Stimulated activated CD4-positive, alpha-beta T cell treated with anti-CD3 and anti-CD28 coated beads, Interleukin-15, amount 100 ng/mL, for 24 hours (primary cell): ENCODE measurements around the gene MAPK9.
A peak's percentile ranks its signal among the peaks of the same experiment; 100 is the strongest.

Experiments used
- DNase-seq: peaks from one replicate; pipeline ENCODE4 v3.0.0-alpha.2; 2020

MAPK9 gene

GRCh38 chr5:180201051-180201987 is 90.6 kb downstream of the MAPK9 start:
- DNase-seq, result peak; percentile 12

GRCh38 chr5:180199390-180199789 is 92.5 kb downstream of the MAPK9 start:
- DNase-seq, result no peak

DNA sequence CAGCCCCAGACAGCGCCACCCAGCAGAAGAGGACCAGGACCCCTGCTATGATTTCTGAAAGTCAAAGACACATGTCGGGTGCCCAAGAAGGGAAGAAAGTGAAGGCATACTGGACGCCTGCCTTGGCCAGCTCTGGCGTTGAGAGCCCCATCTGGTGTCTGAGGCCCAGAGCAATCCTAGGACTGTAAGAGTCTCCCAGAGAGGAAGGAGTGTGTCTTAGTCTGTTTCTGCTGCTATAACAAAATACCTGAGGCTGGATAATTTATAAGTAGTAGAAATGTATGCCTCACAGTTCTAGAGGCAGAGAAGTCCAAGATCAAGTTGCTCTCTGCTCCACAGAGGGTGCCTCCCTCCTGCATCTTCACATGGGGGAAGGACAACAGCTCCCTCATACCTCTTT is 93.7 kb downstream of the MAPK9 start:
- no peak for DNase-seq

DNA sequence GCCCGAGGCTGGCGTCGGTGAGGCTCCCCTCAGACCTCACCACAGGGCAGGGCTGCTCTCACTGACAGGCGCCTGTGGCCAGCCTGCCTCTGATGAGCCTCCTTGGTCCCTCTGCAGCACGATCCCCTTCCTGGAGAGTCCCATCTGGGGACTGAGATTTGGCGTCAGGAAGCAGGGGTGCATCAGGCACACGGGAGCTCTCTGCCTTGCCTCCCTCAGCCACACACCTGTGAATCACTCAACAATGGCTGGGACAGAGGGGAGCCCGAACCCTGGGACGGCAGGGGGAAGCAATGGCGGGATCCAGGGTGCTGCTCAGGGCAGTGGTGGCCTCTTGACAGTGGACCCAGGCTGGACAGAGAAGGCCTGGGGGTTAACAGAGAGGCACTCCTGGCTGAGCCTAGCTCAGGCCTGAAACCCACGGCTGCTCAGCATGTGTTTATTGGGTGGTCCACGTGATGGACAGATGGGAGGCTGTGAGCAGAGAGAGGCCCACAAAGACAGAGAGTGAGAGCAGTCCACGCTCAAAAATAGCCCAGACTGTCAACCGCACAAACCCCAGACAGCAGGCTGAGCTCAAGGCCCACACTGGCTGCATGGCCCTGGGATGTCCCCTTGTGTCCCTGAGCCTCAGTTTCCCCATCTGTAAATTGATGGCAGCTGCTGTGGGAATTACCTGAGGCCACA is 94.7 kb downstream of the MAPK9 start:
- DNase-seq, result no peak

GRCh38 chr5:180194410-180195345 is 97.2 kb downstream of the MAPK9 start:
- no peak for DNase-seq

DNA sequence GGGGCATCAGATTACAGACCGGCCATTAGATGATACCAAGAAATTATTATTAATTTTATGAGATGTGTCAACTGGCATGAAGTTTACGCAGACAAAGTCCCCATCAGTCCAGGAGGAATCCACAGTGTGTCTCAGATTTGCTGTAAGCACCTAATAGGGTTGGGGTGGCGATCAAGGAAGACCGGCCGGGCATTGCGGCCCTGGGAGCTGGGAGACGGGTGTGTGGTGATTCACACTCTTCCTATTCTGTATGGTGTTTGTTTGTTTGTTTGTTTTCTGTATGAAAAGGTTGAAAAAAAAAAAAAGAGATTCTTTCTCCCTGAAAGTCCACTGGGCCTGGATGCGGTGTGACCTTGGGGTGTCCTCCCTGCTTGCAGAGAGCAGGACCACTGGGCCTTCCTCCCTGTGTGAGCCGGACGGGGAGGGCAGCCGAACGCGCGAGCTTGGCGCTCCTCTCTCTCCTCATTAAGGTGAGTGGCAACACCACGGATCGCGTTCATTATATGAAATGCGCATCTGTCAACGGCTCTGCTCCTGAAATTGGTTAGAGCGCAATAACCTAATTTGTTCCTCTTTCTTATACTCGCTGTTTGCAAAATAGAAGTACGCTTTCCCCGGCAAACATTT is 98.0 kb downstream of the MAPK9 start:
- DNase-seq, result no peak

- DNase-seq, result no peak
These were observed 100.2 kb downstream of the MAPK9 start for GRCh38 chr5:180191716-180192115.

- DNase-seq, result no peak
These were observed 104.1 kb downstream of the MAPK9 start for GRCh38 chr5:180187767-180188166.
